ENCODE results near the gene RANBP3. TPM values are rescaled to one million over a fixed set of nuclear protein-coding genes. Genes with fewer than 3 reads are reported as not detected.

Gene RANBP3
- total RNA-seq, 2 donors from 2014 or later: 96.5 to 119 TPM

DNA sequence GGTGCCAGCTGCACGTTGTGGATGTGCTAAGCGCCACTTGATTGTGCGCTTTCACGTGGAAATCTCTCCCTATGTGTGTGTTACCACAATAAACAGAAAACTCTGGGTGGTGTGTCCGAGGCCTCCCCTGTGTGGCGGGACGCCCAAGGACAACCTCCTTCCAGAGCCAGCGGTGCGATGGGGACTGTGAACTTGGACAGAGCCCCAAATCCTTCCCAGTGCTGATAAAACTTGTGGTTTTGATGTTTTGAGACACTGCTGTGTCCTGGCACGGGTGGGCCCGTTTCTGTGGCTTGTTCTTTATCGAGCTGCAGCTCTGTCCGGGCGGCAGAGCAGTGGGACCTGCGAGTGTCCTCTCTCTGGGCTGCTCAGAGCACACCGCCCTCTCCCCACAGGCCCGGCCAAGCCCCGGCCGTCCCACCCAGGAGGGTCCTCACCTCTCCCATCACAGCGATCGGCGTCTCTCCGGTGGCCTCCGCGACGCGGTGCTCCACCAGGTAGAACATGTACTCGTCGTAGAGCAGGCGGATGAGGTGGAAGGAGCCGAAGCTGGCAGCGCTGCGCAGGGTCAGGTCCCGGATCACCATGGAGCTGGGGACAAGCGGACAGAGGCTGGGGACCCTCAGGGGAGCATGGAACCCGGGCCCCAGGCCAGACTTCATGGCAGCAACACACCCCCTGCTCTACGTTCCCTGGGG lies 18.8 kb upstream of the RANBP3 start:
- no peaks in the 10 kb centered on the region for H3K27me3 Mint-ChIP-seq
- H3K27ac Mint-ChIP-seq: no peak overlapping the region
- H3K36me3 Mint-ChIP-seq: no peaks in the 10 kb centered on the region
- H3K9me3 Mint-ChIP-seq: no peaks in the 10 kb centered on the region
- ATAC-seq: peak in 1 of 2 donors; percentile 17
- H3K4me3 Mint-ChIP-seq: no peak overlapping the region
- no peak for DNase-seq (ENCODE audit: low spot score)
- no peaks in the 10 kb centered on the region for H3K4me1 Mint-ChIP-seq (ENCODE audit: low read depth in 2 of 2)

DNA sequence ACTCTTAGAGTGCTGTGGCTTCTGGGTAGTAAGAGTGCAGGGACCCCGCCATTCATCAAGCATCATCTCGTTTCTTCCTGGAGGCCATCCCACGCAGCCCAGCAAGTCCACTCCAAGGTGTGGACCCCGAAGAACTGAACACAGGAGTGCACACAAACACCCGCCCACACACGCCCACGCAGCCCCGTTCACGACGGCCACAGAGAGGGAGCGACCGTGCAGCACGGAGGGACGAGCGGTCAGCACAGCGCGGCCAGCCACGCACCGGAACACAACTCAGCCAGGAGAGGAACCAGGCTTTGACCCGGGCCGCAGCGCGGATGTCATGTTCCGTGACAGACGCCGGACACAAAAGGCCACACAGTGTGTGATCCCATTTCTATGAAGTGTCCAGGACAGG lies 18.2 kb upstream of the RANBP3 start:
- Mint-ChIP-seq H3K9me3 (no peaks in the 10 kb centered on the region), H3K4me1 (ENCODE audit: low read depth in 2 of 2) (no peaks in the 10 kb centered on the region), H3K4me3 (no peak overlapping the region), H3K27ac (no peak overlapping the region), H3K36me3 (no peaks in the 10 kb centered on the region), H3K27me3 (no peaks in the 10 kb centered on the region)
- no peak for DNase-seq (ENCODE audit: low spot score)
- ATAC-seq: no peak

DNA sequence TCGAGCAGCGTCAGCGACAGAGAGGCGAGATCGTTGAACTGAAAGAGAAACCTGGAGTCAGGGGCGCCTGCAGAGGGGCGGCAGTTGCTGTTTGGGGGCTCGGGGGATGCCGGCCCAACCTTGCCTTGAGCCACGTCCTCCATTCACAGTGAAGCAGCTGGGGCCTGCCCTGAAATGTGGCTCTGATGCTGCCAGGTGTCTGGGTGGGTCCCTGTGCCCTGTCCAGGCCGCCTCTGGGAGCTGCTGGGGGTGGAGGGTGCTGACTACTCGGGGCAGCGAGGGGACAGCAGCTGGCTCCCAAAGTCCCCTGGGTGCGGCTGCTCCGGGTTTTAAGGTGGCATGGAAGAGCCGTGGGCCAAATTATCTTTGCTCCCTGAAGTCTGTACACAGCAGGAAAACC lies 17.7 kb upstream of the RANBP3 start:
- Mint-ChIP-seq H3K36me3 (no peaks in the 10 kb centered on the region), H3K27ac (no peak overlapping the region), H3K4me3 (no peak overlapping the region), H3K27me3 (no peaks in the 10 kb centered on the region), H3K9me3 (no peaks in the 10 kb centered on the region), H3K4me1 (ENCODE audit: low read depth in 2 of 2) (no peaks in the 10 kb centered on the region)
- ATAC-seq (no peak), DNase-seq (ENCODE audit: low spot score) (no peak)

DNA sequence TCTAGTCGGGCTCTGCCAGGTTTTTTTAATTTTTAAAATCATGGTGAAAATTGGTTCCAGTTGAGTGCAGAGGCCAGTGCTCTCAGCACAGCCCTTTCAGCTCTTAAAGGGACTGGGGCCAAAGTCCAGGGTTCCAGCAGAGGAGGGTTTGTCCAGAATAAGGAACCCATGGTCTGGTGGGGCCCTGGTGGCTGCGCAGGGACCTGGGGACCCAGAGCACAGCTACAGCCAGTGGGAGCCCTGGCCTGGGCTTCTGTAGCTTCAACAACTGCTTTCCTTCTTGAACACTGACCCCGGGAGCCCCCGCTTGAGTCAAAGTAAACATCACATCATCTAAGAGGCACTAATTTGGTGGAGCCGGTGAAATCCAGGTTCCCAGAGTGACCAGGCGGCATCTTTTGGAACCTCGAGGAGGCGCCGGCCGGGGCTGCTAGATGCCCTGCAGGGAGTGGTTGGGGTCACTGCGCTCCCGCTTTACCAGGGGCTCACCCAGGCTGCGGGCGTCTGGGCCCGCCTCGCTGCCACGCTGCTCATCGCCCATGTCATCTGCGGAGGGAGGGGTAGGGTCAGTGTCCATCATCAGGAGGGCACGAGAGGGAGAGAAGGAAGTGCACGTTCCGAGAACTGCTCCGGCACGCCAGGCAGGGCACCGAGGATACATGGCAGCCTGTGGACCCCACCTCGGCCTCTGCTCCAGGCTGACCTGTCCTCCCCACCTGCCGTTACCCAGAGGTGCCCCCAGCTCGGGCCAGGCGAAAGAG lies 16.6 kb upstream of the RANBP3 start:
- no peak overlapping the region for H3K27ac Mint-ChIP-seq
- H3K4me1 Mint-ChIP-seq (ENCODE audit: low read depth in 2 of 2): peaks cover 0 to 2% of the 10 kb centered on the region in 2 donors
- DNase-seq (ENCODE audit: low spot score) (no peak), ATAC-seq (no peak)
- no peaks in the 10 kb centered on the region for H3K36me3 Mint-ChIP-seq
- no peaks in the 10 kb centered on the region for H3K9me3 Mint-ChIP-seq
- H3K4me3 Mint-ChIP-seq: no peak overlapping the region
- peaks cover 0 to 3% of the 10 kb centered on the region in 2 donors for H3K27me3 Mint-ChIP-seq

DNA sequence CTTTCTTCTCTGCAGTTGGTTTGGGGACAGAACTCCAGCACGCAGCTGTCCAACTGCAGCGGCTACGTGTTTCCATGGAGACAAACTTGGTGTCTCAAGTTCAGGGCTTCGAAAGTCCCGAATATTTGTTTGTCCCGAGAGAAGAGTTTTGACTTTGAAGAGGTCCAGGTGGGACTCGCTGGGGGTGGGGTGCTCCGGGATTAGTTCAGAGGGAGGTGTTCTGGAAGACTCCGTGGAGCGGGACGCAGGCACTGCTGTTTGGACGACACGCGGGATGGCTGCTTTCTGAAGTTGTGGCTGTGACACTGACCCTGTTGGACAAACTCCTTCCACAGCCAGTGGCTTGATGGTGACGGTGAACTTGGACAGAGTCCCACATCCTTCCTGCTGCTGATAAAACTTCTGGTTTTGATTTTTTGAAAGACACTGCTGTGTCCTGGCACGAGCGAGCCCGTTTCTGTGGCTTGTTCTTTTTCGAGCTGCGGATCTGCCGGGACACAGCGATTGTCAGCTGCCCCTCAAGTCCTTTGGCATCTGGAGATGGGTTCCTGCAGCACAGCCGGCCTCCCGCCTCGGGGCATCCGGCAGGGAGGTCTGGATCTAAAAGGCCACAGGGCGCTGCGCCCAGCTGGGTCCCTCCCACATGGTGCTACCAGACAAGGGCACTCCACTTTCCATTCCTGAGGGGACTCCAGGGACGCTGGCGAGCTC lies 15.9 kb upstream of the RANBP3 start:
- Mint-ChIP-seq H3K4me3 (no peak overlapping the region), H3K27me3 (peaks cover 0 to 3% of the 10 kb centered on the region in 2 donors), H3K4me1 (ENCODE audit: low read depth in 2 of 2) (peaks cover 0 to 3% of the 10 kb centered on the region in 2 donors), H3K36me3 (no peaks in the 10 kb centered on the region), H3K27ac (no peak overlapping the region), H3K9me3 (no peaks in the 10 kb centered on the region)
- DNase-seq (ENCODE audit: low spot score) (no peak), ATAC-seq (no peak)

DNA sequence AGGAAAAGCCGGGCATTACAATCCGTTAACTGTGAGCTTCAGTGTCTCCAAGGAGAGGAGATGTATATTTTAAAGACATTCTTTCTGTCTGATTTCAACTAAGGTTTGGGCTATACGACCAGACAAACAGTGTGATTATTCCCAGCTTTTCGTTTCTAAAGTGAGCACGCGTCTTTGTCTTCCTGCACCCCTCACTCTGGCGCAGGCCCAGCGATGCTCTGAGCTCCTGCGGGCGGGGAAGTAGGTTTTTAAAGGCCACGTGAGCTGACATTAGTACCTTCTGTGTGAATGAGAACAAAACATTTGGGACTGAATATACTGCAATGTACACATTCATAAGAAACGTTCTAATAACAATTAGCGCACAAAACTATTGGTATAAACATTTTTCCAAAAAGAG lies 15.3 kb upstream of the RANBP3 start:
- peaks cover 0 to 3% of the 10 kb centered on the region in 2 donors for H3K4me1 Mint-ChIP-seq (ENCODE audit: low read depth in 2 of 2)
- DNase-seq (ENCODE audit: low spot score): no peak
- H3K4me3 Mint-ChIP-seq: no peak overlapping the region
- H3K27me3 Mint-ChIP-seq: peaks cover 0 to 3% of the 10 kb centered on the region in 2 donors
- no peaks in the 10 kb centered on the region for H3K9me3 Mint-ChIP-seq
- H3K36me3 Mint-ChIP-seq: no peaks in the 10 kb centered on the region
- no peak overlapping the region for H3K27ac Mint-ChIP-seq
- no peak for ATAC-seq

DNA sequence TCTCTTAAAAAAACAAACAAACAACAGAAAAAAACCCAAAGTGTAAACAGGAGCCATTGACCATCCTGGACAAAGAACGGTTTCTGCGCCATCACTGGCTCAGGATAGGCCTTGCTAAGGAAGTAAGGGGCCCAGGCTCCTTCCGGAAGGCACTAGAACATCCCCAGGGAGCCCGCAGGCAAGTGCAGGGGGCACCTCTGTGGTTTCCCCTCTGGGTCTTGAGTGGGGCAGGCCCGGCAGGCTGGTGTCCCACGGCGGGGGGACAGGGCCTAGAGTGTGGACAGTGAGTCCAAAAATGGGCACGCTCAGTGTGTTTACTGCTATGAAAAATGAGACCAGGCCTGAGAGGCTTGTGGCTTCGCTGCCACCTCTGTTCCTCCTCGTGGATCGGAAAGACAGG lies 14.8 kb upstream of the RANBP3 start:
- H3K27ac Mint-ChIP-seq: no peak overlapping the region
- H3K9me3 Mint-ChIP-seq: no peaks in the 10 kb centered on the region
- ATAC-seq (no peak), DNase-seq (ENCODE audit: low spot score) (no peak)
- H3K27me3 Mint-ChIP-seq: peaks cover 0 to 3% of the 10 kb centered on the region in 2 donors
- H3K4me1 Mint-ChIP-seq (ENCODE audit: low read depth in 2 of 2): peaks cover 0 to 3% of the 10 kb centered on the region in 2 donors
- H3K4me3 Mint-ChIP-seq: no peak overlapping the region
- H3K36me3 Mint-ChIP-seq: no peaks in the 10 kb centered on the region

DNA sequence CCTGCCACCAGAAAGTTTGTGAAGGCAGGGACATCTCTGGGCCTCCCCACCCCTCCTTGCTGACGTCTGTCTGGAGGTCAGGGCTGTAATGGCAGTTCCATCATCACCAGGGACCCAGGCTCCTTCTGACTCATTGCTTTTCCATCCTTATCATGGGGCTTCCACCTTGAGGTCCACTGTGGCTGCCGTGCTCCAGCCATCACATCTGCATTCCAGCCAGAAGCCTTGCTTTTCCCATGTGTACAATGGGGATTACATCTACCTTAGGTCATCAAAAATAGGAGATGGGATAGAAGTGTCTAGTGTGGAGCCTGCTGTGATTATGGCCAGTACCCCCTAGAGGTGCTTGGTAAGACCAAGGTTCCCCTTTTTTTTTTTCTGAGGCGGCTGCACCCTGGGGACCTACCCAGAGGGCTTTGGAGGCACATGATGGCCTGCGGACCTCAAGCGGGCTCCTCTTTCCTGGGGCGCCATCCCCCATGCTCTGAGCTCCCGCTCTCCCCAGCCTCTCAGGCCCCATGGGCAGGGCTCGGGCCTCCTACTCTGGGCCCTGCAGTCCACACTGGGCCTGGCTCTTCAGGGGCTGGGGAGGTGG lies 13.4 kb upstream of the RANBP3 start:
- DNase-seq (ENCODE audit: low spot score): no peak
- Mint-ChIP-seq H3K4me3 (no peak overlapping the region), H3K4me1 (ENCODE audit: low read depth in 2 of 2) (peaks cover 8 to 12% of the 10 kb centered on the region in 2 donors), H3K27me3 (peaks cover 0 to 3% of the 10 kb centered on the region in 2 donors), H3K36me3 (no peaks in the 10 kb centered on the region), H3K9me3 (no peaks in the 10 kb centered on the region), H3K27ac (no peak overlapping the region)
- no peak for ATAC-seq

DNA sequence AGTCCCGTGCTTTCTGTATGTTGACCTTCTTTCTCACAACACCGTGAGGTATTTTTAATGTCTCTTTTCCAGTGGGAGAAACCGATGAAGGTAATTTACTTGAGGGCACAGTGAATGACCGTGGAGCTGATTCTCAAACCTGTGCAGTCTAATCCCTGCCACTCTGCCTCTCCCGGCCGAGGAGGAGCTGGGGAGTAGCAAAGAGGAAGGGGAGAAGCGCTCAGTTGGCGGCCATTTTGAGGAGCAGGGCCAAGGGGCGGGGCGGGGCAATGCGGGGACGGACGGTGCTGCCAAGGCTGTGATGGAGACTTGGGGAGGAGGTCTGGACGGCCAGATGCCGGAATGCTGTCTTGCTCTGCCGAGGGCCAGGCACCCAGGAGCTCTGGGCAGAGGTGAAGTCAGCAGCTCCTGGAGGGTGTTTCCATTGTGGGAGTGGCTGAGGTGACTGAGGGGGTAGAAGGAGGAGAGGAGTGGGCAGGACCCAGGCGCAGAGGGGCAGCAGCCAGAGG lies 12.4 kb upstream of the RANBP3 start:
- Mint-ChIP-seq H3K4me1 (ENCODE audit: low read depth in 2 of 2) (peaks cover 8 to 12% of the 10 kb centered on the region in 2 donors), H3K27me3 (peaks cover 0 to 3% of the 10 kb centered on the region in 2 donors), H3K36me3 (no peaks in the 10 kb centered on the region), H3K4me3 (no peak overlapping the region), H3K9me3 (no peaks in the 10 kb centered on the region), H3K27ac (no peak overlapping the region)
- DNase-seq (ENCODE audit: low spot score) (no peak), ATAC-seq (no peak)

DNA sequence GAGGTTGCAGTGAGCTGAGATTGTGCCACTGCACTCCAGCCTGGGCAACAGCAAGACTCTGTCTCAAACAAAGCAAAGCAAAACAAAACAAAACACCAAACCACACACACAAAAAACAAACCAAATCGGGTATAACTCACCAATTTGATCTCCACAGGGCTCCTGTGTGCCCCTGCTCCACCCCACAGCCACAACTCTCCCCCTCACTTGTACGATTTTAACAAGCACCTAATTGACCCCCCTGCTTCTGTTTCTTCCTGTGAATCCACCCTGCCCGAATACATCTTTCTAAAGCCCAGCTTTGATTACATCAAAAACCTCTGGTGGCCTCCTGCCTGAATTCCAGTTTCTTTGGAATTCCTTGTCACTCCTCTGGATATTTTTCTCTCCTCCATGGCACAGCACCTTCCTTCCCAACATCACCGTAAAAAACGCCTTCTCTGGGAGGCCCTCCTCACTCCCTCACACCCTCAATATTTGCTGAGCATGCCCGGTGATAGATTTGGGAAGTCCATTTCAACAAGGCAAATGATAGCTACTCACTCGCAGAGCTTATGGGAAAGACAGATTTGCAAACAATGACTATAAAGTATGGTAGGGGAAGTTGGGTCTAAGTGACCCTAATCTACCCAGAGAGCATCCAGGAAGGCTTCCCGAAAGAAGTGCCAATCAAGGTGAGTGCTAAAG lies 11.6 kb upstream of the RANBP3 start:
- Mint-ChIP-seq H3K36me3 (no peaks in the 10 kb centered on the region), H3K4me1 (ENCODE audit: low read depth in 2 of 2) (peaks cover 8 to 12% of the 10 kb centered on the region in 2 donors), H3K27me3 (peaks cover 0 to 3% of the 10 kb centered on the region in 2 donors), H3K9me3 (no peaks in the 10 kb centered on the region), H3K27ac (no peak overlapping the region), H3K4me3 (no peak overlapping the region)
- DNase-seq (ENCODE audit: low spot score): no peak
- no peak for ATAC-seq

DNA sequence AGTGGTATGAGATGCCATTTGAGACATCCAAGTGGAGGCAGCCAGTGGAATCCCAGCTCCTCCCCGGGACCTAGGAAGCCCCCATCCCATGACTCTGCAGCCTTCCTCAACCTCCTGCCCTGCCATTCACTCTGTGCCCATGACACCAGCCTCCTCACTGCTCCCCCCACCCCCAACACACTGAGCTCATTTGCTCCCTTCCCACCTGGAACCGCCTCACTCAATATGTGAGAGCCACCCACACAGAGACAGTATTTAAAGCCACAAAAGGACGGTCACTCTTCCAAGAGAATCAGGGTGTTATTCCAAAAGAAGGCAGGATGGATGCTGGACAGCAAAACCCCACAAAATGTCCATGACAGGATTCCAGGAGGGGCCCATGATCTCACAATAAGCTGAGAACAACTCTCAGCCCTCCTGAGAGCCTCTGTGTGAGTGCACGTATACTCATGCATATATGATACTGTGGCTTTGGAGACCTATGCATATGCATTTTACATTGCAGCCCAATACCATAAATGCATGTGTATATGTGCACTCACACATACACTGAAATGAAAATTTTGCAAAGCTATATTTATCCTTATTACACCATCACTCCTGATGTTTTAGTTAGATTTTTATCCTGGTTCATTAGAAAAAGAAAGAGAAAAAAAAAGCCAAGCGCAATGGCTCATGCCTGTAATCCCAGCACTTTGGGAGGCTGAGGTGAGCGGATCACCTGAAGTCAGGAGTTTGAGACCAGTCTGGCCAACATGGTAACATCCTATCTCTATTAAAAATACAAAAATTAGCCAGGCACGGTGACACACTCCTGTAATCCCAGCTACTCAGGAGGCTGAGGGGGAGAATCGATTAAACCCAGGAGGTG lies 10.8 kb upstream of the RANBP3 start:
- DNase-seq (ENCODE audit: low spot score): no peak
- H3K9me3 Mint-ChIP-seq: no peaks in the 10 kb centered on the region
- no peak for ATAC-seq
- no peak overlapping the region for H3K27ac Mint-ChIP-seq
- no peak overlapping the region for H3K4me3 Mint-ChIP-seq
- H3K27me3 Mint-ChIP-seq: peaks cover 0 to 3% of the 10 kb centered on the region in 2 donors
- H3K4me1 Mint-ChIP-seq (ENCODE audit: low read depth in 2 of 2): peaks cover 12 to 13% of the 10 kb centered on the region in 2 donors
- H3K36me3 Mint-ChIP-seq: no peaks in the 10 kb centered on the region

DNA sequence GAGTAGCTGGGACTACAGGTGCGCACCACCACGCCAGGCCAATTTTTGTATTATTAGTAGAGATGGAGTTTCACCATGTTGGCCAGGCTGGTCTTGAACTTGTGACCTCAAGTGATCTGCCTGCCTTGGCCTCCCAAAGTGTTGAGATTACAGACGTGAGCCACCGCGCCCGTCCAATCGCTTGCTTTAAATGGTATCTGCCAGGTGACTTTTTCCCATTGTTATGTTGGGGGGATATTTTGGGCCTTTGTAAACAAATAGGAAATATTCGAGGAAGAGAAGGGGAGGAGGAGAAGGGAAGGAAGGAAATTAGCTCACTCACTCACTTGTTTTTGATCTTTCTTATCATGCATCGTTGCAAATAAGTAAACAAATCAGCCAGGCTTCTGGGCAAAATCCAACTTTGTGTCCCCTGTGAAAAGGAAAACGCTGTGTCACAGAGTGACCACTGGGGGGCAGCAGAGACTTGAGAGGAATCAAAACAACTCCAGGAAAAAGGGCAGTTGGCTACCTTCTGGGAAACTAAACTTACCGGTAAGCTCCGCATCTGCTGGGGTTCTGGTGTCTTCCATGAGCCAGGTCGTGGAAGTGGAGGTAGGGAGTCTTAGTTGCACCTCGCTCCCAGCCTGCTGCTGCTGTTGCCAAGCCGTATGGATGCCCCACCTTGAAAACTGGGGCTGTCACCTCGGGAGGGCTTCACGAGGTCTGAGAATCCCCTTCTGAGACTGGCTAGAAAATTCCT lies 9.3 kb upstream of the RANBP3 start:
- Mint-ChIP-seq H3K9me3 (no peaks in the 10 kb centered on the region), H3K4me3 (peak overlapping the region; percentile 76), H3K36me3 (no peaks in the 10 kb centered on the region), H3K27me3 (peaks cover 0 to 3% of the 10 kb centered on the region in 2 donors), H3K27ac (peak overlapping the region in 1 of 2 donors; percentile 86), H3K4me1 (ENCODE audit: low read depth in 2 of 2) (peaks cover 23 to 24% of the 10 kb centered on the region in 2 donors)
- ATAC-seq (peak in 1 of 2 donors; percentile 61), DNase-seq (ENCODE audit: low spot score) (peak; percentile 84)

Data from natural killer cell treated with Interleukin-12 subunit alpha and Interleukin-12 subunit beta and Interleukin-15 and Interleukin-18, amount 100 ng/mL, for 72 hours (primary cell).